Measurements from ENCODE around the gene GPRIN1. TPM values are rescaled to one million over a fixed set of nuclear protein-coding genes. Genes with fewer than 3 reads are reported as not detected.

The GPRIN1 gene
- total and polyA plus RNA-seq, 2 of the 4 experiments (the other 2 are of a cell fraction): 3.0 to 4.7 TPM

GRCh38 chr5:176589039-176589769, 20.8 kb downstream of the GPRIN1 start:
- Histone ChIP-seq H4K91ac (ENCODE audit: insufficient read depth, low read depth, low read length) (no peak overlapping the region), H2AFZ (replicated peaks; ENCODE audit: low read length, poor library complexity) (no peak overlapping the region), H3K14ac (replicated peaks; ENCODE audit: low read depth, low read length) (no peak overlapping the region), H2BK120ac (ENCODE audit: low read depth, low read length) (no peak overlapping the region), H3K23ac (ENCODE audit: low read depth, low read length) (no peak overlapping the region), H4K5ac (ENCODE audit: low read depth, low read length) (no peak overlapping the region), H3K9ac (ENCODE audit: low read depth, low read length) (no peak overlapping the region), H2BK5ac (ENCODE audit: low read depth, low read length, poor library complexity, severe bottlenecking) (no peak overlapping the region), H4K8ac (ENCODE audit: low read depth in 2 of 2, low read length in 2 of 2) (no peak overlapping the region), H3K4me2 (ENCODE audit: low read depth, low read length) (no peak overlapping the region), H2AK9ac (replicated peaks; ENCODE audit: low read depth, low read length, poor library complexity) (peak overlapping the region; percentile 55), H3K27ac (ENCODE audit: insufficient read depth, low read length) (no peak overlapping the region), H4K20me1 (ENCODE audit: insufficient read depth, low read length) (no peaks in the 10 kb centered on the region), H3K56ac (ENCODE audit: extremely low read depth, insufficient read depth, low read length) (no peak overlapping the region), H2AK5ac (ENCODE audit: low read depth, low read length) (no peak overlapping the region), H3K27me3 (ENCODE audit: control insufficient read depth, insufficient read depth, low read length) (no peaks in the 10 kb centered on the region), H3K79me1 (ENCODE audit: low read depth in 1 of 2, low read length in 2 of 2) (no peaks in the 10 kb centered on the region), H2BK20ac (ENCODE audit: low read depth, low read length) (no peak overlapping the region), H3K18ac (ENCODE audit: low read depth, low read length) (no peak overlapping the region), H3K9me1 (ENCODE audit: insufficient read depth, low read length) (peaks cover 6% of the 10 kb centered on the region), H3K4me1 (ENCODE audit: control insufficient read depth, insufficient read depth, low read length) (no peaks in the 10 kb centered on the region), H3K4me3 (ENCODE audit: insufficient read depth, low read depth, low read length) (no peak overlapping the region), H3K4ac (ENCODE audit: low read depth, low read length) (no peak overlapping the region), H2BK15ac (ENCODE audit: low read depth, low read length) (no peak overlapping the region), H3K36me3 (ENCODE audit: control insufficient read depth, insufficient read depth, low read length) (no peaks in the 10 kb centered on the region), H3K9me3 (ENCODE audit: control insufficient read depth, insufficient read depth, low read length) (peaks cover 6% of the 10 kb centered on the region; the same call in 1 of the 2 replicates)
- dilution Hi-C loops (cut with HindIII; ENCODE audit: low sequenced_read_pairs, unreplicated experiment) (no loop called here), in situ Hi-C loops (cut with MboI; ENCODE audit: low sequenced_read_pairs) (no loop called here), intact Hi-C loops (cut with micrococcal nuclease) (no loop called here)
- POLR2A ChIA-PET (ENCODE audit: unreplicated experiment): no interaction called here
- BruUV-seq (replicated peaks): no TSS peak
- WGBS, 2 experiments (ENCODE audit: extremely low coverage in 2 of 2, insufficient read length in 1 of 2): 92% methylated on average over 14 of the region's 31 CpGs; no CpG with 5 or more reads in 1 of the 2 experiments
- no peak for DNase-seq
- no peak for ATAC-seq (ENCODE audit: low read depth)
- TF ChIP-seq NFE2L2 (IDR thresholded peaks at IDR 0.05; ENCODE audit: low read depth, low read length): no peak
- TF ChIP-seq, protein P1, sequence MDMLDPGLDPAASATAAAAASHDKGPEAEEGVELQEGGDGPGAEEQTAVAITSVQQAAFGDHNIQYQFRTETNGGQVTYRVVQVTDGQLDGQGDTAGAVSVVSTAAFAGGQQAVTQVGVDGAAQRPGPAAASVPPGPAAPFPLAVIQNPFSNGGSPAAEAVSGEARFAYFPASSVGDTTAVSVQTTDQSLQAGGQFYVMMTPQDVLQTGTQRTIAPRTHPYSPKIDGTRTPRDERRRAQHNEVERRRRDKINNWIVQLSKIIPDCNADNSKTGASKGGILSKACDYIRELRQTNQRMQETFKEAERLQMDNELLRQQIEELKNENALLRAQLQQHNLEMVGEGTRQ (IDR thresholded peaks at IDR 0.05; ENCODE audit: low read depth, low read length): no peak
- no peak for TF ChIP-seq ELK1 (IDR thresholded peaks at IDR 0.05; ENCODE audit: borderline replicate concordance, low read depth, low read length)
- no peak for TF ChIP-seq CHD1 (IDR thresholded peaks at IDR 0.05; ENCODE audit: low read depth, low read length)
- no peak for TF ChIP-seq MXI1 (IDR thresholded peaks at IDR 0.05; ENCODE audit: borderline replicate concordance, low read depth, low read length)
- no peak for TF ChIP-seq RAD21 (IDR thresholded peaks at IDR 0.05; ENCODE audit: low read length)
- no peak for TF ChIP-seq MAZ (IDR thresholded peaks at IDR 0.05; ENCODE audit: borderline replicate concordance, low read depth, low read length)
- TF ChIP-seq POLR2A (IDR thresholded peaks at IDR 0.05; ENCODE audit: low read depth, low read length): no peak
- TF ChIP-seq FOS (IDR thresholded peaks at IDR 0.05; ENCODE audit: low read depth, low read length): no peak
- no peak for TF ChIP-seq RFX5 (IDR thresholded peaks at IDR 0.05; ENCODE audit: low read depth, low read length)
- CTCF ChIA-PET: no interaction called here

Measured in IMR-90 (cell line).